Stimulated activated CD4-positive, alpha-beta T cell treated with anti-CD3 and anti-CD28 coated beads, Interleukin-1b, Interleukin-23, amount 100 ng/mL, for 4 hours (primary cell): Measurements from ENCODE around the gene PCNX2.
"Not testable (repeated sequence)": the region's sequence is repeated elsewhere in the genome, so short reads cannot be mapped to it uniquely, and the experiment has no call there.

Experiments used
- DNase-seq, 2 donors: peaks; one replicate each; pipeline ENCODE4 v3.0.0-alpha.2; 2020; ENCODE audit warnings: low read depth in 2 of 2

The PCNX2 gene

GRCh38 chr1:233227930-233228465, 67.5 kb downstream of the PCNX2 start:
- no peak for DNase-seq

GRCh38 chr1:233224311-233224710, 71.2 kb downstream of the PCNX2 start:
- no peak for DNase-seq

- no peak for DNase-seq
Observed at GRCh38 chr1:233217832-233218231, 77.7 kb downstream of the PCNX2 start.

- no peak for DNase-seq
Observed at GRCh38 chr1:233216009-233216408, 79.5 kb downstream of the PCNX2 start.

GRCh38 chr1:233215135-233215760, 80.3 kb downstream of the PCNX2 start:
- no peak for DNase-seq

- no peak for DNase-seq
Observed at GRCh38 chr1:233211595-233211994, 83.9 kb downstream of the PCNX2 start.

- DNase-seq, result no peak
Observed at GRCh38 chr1:233211106-233211505, 84.4 kb downstream of the PCNX2 start.

GRCh38 chr1:233209481-233209880, 86.0 kb downstream of the PCNX2 start:
- DNase-seq, result no peak

- no peak for DNase-seq
Observed at GRCh38 chr1:233208687-233209086, 86.8 kb downstream of the PCNX2 start.

- DNase-seq, result no peak
Observed at GRCh38 chr1:233197940-233198339, 97.6 kb downstream of the PCNX2 start.

- no peak for DNase-seq
Observed at GRCh38 chr1:233193741-233194140, 101.8 kb downstream of the PCNX2 start.

GRCh38 chr1:233190987-233191386, 104.5 kb downstream of the PCNX2 start:
- no peak for DNase-seq

- DNase-seq, result no peak
Observed at GRCh38 chr1:233189526-233189925, 106.0 kb downstream of the PCNX2 start.

- DNase-seq, result no peak
Observed at GRCh38 chr1:233188061-233188460, 107.5 kb downstream of the PCNX2 start.

GRCh38 chr1:233183226-233184020, 112.1 kb downstream of the PCNX2 start:
- DNase-seq, result no peak

GRCh38 chr1:233182587-233182986, 112.9 kb downstream of the PCNX2 start:
- no peak for DNase-seq

- no peak for DNase-seq
Observed at GRCh38 chr1:233180641-233181364, 114.7 kb downstream of the PCNX2 start.

GRCh38 chr1:233179638-233180037, 115.9 kb downstream of the PCNX2 start:
- not testable (repeated sequence) for DNase-seq

GRCh38 chr1:233172201-233172600, 123.3 kb downstream of the PCNX2 start:
- no peak for DNase-seq

- DNase-seq, result no peak
Observed at GRCh38 chr1:233170741-233171140, 124.8 kb downstream of the PCNX2 start.

GRCh38 chr1:233168384-233168783, 127.1 kb downstream of the PCNX2 start:
- DNase-seq, result no peak

- no peak for DNase-seq
Observed at GRCh38 chr1:233166896-233167295, 128.6 kb downstream of the PCNX2 start.
